Testis (tissue), 2 donors: ENCODE results near the gene CUX1.
"Not testable (repeated sequence)": the region's sequence is repeated elsewhere in the genome, so short reads cannot be mapped to it uniquely, and the experiment has no call there.

Experiments used
- POLR2A ChIP-seq: fragments of 450-650 bp; IDR thresholded peaks from one replicate; pipeline ENCODE4 v1.6.1; 2017; ENCODE audit warnings: antibody characterized with exemption, mild to moderate bottlenecking, moderate library complexity
- TF ChIP-seq, protein P1 (sequence below), 3 experiments: fragments of 450-650 bp in 2 of 3; fragments of 200-600 bp in 1 of 3; sonication (generic) in 1 of 3; IDR thresholded peaks; one replicate each; pipeline ENCODE4 v1.5.1; 2016 to 2019; ENCODE audit warnings: antibody characterized with exemption in 3 of 3, mild to moderate bottlenecking in 2 of 3, moderate library complexity in 1 of 3

DNA sequence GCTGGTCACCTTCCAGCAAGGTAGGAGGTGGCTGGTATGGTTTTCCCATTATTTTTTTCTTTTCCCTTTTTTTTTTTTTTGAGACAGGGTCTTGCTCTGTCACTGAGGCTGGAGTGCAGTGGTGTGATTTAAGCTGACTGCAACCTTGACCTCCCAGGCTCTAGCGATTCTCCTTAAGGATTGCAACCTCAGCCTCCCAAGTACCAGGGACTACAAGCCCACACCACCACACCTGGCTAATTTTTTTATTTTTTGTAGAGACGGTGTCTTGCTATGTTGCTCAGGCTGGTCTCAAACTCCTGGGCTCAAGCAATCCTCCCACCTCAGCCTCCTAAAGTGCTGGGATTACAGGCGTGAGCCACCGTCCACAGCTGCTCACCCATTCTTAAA, 24.7 kb upstream of the CUX1 start:
- TF ChIP-seq, protein P1, sequence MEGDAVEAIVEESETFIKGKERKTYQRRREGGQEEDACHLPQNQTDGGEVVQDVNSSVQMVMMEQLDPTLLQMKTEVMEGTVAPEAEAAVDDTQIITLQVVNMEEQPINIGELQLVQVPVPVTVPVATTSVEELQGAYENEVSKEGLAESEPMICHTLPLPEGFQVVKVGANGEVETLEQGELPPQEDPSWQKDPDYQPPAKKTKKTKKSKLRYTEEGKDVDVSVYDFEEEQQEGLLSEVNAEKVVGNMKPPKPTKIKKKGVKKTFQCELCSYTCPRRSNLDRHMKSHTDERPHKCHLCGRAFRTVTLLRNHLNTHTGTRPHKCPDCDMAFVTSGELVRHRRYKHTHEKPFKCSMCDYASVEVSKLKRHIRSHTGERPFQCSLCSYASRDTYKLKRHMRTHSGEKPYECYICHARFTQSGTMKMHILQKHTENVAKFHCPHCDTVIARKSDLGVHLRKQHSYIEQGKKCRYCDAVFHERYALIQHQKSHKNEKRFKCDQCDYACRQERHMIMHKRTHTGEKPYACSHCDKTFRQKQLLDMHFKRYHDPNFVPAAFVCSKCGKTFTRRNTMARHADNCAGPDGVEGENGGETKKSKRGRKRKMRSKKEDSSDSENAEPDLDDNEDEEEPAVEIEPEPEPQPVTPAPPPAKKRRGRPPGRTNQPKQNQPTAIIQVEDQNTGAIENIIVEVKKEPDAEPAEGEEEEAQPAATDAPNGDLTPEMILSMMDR (IDR thresholded peaks at IDR 0.05), result not testable (repeated sequence)
- not testable (repeated sequence) for TF ChIP-seq POLR2A
